GM21528 (cell line): Measurements from ENCODE around the gene MLF2.

ENCODE experiments used
- ATAC-seq: cut with Tn5 transposase; IDR thresholded peaks from one replicate; pipeline ENCODE4 v1.9.1; 2021; ENCODE audit warnings: mild to moderate bottlenecking, moderate library complexity; ENCODE audit not compliant: unreplicated experiment, low FRiP score

Gene MLF2, protein sequence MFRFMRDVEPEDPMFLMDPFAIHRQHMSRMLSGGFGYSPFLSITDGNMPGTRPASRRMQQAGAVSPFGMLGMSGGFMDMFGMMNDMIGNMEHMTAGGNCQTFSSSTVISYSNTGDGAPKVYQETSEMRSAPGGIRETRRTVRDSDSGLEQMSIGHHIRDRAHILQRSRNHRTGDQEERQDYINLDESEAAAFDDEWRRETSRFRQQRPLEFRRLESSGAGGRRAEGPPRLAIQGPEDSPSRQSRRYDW

DNA sequence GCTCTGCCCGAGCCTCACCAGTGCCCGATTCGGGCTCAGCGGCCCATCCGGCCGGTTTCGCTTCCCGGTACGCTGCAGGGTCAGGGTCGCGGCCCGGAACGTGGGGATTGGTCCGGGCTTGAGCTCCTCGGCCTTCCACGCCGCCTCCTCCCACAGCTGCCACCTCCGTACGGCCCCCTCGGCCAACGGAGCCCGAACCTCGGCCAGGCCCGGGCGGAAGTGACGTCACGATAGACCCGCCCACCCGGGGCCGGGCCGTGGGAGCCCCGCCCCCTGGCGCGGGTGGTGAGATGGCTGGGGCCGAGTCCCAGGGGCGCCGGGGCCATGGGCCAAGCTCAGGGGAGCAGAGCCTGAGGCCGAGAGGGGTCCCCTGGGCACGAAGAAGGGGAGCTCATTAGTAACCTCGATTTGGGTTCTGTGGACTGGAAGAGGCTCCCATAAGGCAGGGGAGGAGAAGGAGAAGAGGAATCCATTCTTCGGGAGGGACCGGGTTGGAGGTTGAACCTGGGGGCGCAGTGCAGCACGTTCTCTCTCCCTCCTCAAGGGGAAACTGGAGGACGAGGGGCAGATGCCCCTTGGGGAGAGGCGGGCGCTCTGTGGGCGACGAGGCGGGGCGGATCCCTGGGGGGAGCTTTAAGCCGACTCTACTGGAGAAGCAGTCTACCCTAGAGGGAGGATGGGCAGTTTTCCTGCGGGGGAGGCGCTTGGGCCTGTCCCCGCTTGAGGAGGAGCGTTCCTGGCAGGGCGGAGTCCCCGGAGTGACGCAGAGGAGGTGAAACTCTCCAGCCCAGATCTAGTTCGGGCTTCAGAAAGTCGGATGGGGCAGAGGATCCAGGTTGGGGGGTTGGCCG is at the start of gene MLF2:
TSS of gene MLF2 (minus strand) at position 221 of the 851 bp plus-strand sequence. CDS start 807 bp downstream, outside the sequence.
- peak; percentile 90 for ATAC-seq

GRCh38 chr12:6799147-6799546 is 46.2 kb upstream of the MLF2 start:
- no peak for ATAC-seq

DNA sequence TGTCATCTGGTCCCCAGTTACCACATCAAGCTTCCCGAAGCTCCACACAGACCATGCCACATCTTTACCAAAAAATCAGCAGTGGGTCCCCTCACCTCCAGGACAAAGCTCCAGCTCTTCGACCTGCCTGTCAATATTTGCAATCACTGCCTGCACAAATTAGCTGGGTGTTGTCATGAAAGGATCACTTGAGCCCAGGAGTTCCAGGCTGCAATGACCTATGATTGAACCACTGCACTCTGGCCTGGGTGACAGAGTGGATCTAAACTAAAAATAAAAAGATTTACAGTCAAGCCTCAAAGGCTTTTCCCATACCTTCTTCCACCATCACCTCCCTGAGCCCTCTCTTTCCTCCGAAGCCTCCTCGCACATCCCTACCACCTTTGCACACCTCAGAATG is 43.6 kb upstream of the MLF2 start:
- ATAC-seq, result no peak

DNA sequence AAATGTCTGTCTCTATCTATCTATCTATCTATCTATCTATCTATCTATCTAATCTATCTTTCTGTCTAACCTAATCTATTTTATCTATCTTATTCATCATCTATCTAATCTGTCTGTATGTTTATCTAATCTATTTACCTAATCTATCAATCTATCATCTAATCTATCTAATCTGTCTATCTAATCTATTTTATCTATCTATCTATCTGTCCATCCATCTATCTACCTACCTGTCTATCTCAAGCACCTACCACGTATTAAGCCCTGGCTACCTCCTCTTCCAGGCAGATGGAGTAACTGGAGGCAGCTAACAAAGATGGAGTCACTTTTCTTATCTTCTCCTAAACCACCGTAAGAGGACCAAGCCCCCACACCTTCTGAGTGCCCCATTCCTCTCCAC is 42.1 kb upstream of the MLF2 start:
- ATAC-seq, result no peak

GRCh38 chr12:6792522-6793201 is 39.7 kb upstream of the MLF2 start:
- no peak for ATAC-seq

DNA sequence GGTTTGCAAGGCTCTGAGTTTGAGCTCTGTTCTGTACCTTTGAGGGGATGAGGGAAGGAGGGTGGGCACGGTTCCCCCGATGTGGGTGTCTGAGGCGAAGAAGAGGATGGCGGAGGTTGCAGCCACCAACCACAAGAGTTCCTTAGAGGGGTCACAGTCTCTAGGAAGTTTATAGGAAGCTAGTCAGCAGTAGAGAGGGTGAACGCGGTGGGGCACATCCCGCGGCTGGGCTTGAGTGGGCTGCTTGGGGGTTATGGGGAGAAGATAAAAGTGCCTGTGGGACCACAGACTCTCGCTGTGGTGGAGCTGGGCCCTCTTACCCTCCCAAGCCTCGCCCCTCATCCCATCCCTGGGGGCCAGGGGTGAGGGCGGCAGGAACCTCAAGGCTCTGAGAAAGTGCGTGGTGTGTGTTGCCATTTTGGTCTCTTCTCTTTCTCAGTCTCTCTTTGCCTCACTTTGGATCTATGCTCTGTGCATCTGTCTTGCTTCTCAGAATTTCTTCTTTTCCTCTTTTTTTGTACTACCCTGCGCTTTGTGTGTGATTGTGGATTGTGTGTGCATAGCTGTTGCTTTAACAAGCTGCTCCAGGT is 39.1 kb upstream of the MLF2 start:
- ATAC-seq, result no peak

DNA sequence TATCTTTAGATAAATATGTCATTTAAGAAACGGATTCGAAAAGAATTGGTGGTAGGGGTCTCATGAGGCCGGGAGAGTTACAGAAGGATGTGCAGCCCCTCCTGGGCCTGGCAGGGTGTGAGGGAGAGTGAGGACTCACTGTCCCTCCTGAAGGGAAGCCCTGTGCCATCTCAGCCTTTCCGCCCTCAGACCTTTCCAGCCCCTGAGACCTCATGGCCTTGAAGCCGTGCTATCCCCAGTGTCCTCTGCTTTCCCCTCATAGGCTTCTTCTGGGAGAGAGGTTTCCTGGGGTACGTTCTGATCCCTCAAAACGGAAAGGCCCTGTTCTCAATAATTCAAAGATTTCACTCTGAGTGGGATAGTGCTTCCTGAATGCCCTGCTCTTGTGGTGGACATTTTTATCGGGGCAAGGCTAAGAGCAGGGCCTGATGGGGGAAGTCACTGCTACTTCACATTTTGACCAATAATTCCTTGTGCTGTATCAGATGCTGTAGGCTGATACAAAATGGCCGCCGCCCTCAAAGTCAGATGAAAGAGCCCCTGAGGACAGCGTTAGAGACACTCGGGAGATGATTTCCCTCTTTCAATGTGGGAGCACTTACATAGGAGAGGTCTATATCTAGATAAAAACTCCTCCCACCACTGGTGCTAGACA is 37.7 kb upstream of the MLF2 start:
- ATAC-seq, result no peak

GRCh38 chr12:6788972-6789924 is 36.3 kb upstream of the MLF2 start, which contains the start of gene CD4:
Gene CD4, plus strand, starts transcription at chr12:6789528. Its CDS starts 10,611 bp downstream, at chr12:6800139.
- no peak for ATAC-seq

DNA sequence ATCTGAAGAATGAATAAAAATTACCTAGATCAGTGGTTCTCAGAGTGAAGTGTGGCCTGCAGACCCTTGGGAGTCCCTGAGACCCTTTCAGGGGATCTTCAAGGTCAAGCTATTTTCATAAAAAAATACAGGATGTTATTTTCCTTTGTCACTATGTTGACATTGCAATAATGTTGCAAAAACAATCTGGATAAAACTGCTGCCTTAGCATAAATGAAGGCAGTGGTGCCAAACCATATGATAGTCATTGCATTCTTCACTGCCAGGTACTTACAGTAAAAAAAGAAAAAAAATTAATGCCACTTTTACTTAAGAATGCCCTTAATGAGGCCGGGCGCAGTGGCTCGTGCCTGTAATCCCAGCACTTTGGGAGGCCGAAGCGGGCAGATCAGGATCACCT is 34.4 kb upstream of the MLF2 start:
- no peak for ATAC-seq

- no peak for ATAC-seq
Observed at GRCh38 chr12:6786416-6787094, 33.6 kb upstream of the MLF2 start.

DNA sequence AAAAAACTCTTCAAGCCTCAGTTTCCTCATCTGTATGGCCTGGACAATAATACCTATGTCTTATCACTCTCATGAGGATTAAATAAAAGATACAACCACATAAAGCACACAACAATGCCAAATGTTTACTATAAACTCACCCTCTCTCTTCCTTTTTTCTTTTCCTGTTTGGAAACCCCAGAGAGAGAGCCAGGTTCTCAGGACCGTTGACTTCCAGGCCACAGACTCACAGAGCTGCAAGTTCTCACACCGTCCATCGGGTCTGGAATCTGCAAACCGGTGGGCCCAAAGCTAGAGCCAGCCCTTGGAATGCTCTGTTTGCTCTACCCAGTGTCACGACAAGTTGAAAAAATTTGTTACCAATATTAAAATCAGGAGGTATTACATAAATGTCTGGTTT is 31.8 kb upstream of the MLF2 start:
- ATAC-seq, result no peak

DNA sequence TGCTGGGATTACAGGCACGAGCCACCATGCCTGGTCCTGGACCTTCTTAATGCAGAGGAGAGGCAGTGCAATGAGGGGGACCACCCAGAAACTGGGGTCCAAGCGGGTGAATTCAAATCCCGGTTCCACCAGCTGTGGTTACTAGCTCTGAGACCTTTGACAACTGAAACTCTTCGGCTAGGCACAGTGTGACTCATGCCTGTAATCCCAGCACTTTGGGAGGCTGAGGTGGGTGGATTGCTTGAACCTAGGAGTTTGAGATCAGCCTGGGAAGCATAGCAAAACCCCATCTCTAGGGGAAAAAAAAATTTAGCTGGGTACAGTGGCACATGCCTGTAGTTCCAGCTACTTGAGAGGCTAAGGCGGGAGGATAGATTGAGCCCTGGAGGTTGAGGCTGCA is 31.4 kb upstream of the MLF2 start:
- no peak for ATAC-seq

GRCh38 chr12:6783828-6784227 is 30.9 kb upstream of the MLF2 start:
- no peak for ATAC-seq

GRCh38 chr12:6782850-6783566 is 30.1 kb upstream of the MLF2 start:
- no peak for ATAC-seq

GRCh38 chr12:6782119-6782518 is 29.2 kb upstream of the MLF2 start:
- no peak for ATAC-seq

DNA sequence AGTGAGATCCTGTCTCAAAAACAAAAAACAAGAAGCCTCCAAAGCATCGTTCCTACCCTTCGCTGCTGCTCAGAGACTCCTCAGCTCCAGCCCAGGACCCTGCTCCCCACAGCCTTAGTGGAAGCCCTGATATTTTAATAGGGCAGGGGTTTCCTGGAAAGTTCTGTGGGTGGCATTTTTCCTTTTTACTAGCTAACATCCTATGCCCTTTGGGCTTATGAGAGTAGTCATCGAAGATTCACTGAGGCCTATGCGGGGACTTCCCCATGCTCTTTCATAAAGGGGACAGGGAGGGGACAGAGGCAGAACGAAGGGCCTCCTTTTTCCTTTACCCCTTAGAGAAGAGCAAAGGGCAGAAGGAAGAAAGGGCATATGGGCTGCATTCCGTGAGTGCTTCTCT is 27.6 kb upstream of the MLF2 start:
- no peak for ATAC-seq

DNA sequence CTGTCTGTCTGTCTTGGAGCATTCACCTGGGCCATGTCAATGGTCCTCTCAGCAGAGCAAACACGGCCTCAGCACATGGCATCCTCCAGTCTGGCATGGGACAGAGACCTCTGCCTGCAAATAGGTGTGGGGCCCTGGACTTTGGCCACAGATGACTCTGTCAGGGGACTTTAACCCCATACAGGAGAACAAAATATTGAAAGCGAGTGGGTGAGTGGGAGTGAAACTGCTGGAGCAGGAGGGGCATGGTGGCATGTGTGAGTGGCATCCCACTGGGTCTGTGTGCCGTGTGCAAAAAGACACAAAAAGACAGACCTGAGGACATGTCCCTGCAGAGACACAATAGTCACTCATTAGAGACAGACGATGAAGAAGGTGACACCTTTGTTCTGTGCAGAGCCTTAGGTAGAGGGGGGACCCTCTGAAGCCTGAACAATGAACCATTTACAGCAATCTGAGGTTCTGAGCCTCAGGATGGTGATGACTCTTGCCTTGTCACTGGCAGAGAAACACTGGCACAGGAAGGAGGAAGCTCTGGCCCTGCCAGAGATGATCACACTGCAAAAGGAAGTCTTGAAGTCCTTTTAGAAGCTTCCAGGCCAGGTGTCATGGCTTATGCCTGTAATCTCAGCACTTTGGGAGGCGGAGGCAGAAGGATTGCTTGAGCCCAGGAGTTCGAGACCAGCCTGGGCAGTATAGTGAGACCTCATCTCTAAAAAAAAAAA is 26.9 kb upstream of the MLF2 start:
- ATAC-seq, result no peak
